Measurements from ENCODE around the gene ULBP3.
"Not testable (repeated sequence)": the region's sequence is repeated elsewhere in the genome, so short reads cannot be mapped to it uniquely, and the experiment has no call there.

ULBP3 gene

DNA sequence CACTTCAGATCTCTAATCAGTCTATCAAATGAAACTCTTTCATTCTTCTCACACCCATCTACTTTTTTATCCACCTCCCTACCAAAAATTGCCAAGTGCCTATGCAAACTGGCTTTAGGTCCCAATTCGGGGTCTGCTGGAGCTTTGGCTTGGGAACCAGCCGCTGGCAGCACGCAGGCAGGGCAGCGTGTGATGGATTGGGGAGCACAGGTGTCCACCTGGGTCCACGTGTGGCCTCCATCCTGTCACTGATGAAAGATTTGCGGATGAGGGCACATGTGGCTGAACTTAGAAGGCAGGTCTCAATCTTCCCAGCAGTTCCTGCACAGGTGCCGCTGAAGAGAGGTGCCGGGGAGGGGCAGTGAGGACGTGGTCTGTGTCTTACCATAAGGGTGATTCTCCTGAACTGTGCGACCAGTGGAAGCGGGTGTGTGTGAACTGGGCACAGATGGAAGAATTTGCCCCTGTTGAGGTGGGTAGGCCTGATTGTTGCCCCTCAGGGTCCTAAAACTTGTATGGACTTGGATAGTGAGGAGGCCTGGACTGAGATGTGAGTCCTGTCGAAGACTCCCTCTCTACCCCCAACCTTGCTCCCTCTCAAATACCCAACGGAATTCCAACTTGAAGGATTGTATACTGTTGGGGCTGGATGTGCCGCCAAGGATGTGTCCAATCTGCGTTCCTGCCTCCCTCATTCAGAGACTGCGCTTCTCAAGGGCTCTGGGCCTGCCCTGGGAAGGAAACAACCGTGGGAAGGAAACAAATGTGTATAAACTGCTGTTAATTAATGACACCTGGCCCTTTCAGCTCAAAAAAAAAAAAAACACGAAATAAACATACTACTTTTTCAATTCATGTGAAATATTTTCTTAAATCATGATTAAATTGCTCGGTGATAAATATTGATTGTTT, 25.2 kb downstream of the ULBP3 start:
- DNase-seq (ENCODE audit: low read depth in 2 of 2) = no peak

DNA sequence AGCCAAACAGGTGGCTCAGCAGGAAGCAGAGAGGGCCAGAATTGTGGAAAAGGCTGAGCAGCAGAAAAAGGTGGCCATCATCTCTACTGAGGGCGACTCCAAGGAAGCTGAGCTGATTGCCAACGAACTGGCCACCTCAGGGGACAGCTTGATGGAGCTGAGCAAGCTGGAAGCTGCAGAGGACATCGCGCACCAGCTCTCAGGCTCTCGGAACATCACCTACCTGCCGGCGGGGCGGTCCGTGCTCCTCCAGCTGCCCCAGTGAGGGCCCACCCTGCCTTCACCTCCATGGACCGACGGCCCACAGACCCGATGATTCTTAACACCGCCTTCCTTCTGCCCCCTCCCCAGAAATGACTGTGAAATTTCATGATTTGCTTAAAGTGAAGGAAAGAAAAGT, 25.8 kb downstream of the ULBP3 start:
- no peak for DNase-seq (ENCODE audit: low read depth in 2 of 2)

- no peak for DNase-seq (ENCODE audit: low read depth in 2 of 2)
Observed at GRCh38 chr6:150038202-150039062, 30.5 kb downstream of the ULBP3 start.

DNA sequence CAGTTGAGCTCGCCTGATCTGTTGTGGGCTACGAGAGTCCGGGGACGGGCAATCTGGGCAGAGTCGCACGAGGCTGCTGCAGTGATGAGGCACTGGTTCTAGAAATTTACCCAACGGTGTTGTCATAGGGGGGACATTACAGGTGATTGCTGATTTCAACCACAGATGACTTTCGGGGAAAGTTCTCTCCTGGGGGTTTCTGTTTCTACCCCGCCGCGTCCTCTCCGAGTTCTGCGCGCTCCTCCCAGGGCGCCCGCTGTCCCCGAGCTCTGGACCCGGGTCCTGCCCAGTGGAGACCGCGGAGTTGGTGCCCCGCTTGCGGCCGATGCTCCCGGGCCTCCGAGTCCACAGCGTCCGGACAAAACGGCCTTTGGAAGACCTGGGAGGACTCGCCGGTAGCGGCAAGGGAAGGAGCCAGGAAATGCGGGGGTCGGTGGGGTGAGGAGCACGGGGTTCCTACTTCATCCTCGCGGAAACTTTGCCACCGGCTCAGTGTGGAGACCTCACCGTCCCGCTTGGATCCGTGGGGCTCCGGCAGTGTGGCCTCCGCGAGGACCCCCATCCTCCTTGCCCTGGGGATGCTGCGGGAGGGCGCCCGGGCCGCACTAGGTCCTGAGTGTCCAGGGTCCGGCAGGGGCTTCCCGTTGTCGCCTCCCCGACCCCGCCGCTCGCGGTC, 31.3 kb downstream of the ULBP3 start:
- DNase-seq (ENCODE audit: low read depth in 2 of 2) = no peak

DNA sequence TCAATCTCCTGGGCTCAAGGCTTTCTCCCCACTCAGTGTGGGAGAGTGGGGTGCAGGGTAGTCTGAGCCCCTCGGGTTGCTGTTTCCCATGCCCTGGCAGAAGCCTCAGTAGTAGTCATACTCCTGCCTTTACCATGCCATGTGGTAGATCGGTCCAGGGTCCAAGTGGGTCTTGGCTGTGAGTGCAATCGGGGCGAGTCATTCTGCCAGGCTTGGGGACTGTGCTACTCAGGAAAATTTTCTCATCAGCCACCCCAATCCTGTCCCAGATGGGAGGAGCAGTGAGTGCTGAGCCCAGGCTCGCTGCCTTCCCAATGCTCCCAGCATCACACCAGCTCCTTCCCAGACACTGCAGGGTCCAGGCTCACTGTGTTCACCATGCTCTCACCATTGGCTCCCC, 32.8 kb downstream of the ULBP3 start:
- DNase-seq (ENCODE audit: low read depth in 2 of 2) = no peak

DNA sequence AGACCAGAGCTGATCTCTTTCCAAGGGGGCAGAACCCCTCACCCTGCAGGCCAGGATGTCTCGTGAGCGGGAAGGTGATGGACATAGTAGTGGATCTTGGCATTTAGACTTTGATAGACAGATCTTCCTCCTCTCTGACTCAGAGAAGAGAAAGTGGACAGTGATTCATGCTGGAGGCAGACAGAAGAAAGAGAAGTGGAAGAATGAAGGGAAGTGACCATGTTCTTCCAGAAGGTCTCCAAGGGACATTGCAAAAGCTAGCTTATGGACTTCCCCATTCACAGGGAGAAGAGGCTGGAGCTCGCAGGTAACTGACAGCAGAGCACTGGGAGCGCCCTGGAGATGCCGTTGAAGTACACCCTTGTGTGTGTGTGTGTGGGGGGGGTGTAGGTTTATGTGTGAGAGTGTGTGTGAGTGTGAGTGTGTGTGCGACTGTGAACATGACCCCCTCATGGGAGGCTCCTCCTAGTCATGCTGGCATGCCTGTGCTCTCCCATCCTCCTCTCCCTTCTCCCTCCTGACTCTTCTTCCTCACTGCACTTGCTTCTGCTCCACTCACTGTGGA, 35.6 kb downstream of the ULBP3 start:
- no peak for DNase-seq (ENCODE audit: low read depth in 2 of 2)

- DNase-seq (ENCODE audit: low read depth in 2 of 2) = no peak
Observed at GRCh38 chr6:150032598-150032997, 36.3 kb downstream of the ULBP3 start.

GRCh38 chr6:150030611-150031010, 38.3 kb downstream of the ULBP3 start:
- DNase-seq (ENCODE audit: low read depth in 2 of 2) = no peak

DNA sequence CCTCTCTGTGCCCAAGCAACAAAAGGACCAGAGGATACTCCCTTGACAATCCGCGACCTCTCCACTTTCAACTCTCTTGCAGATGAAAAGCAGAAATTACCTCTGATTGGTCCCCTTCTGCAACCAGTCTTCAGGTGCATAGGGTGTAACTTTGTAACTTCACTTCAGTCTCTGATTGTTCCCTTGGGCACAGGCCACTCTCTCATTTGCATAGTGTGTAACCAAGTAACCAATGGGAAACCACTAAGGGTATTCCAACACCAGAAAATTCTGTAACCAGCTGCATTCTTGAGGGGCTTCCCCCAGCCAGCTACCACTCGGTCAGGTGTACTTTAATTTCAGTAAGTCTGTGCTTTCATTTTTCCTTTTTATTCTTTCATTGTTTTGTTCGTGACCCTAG, 39.2 kb downstream of the ULBP3 start:
- DNase-seq (ENCODE audit: low read depth in 2 of 2) = no peak

GRCh38 chr6:150029276-150029675, 39.6 kb downstream of the ULBP3 start:
- no peak for DNase-seq (ENCODE audit: low read depth in 2 of 2)

DNA sequence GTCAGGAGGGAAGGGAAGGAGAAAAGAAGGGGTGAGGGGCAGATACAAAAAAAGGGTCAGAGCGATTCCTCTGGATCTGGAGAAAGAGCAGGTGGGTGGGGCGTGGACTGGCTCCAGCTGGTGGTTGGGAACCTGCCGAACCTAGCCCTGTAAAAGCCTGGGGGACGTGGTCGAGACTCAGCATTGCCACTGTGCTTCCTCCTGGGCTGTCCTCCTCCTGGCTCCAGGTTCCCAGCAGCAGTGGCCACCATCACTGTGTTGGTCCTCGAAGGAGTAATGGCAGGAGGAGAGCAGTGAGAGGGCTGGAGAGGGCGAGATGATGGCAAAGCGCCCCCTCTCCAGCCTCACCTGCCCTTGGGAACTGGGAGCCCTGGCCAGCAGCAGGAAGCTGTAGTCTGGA, 40.1 kb downstream of the ULBP3 start:
- DNase-seq (ENCODE audit: low read depth in 2 of 2) = no peak

DNA sequence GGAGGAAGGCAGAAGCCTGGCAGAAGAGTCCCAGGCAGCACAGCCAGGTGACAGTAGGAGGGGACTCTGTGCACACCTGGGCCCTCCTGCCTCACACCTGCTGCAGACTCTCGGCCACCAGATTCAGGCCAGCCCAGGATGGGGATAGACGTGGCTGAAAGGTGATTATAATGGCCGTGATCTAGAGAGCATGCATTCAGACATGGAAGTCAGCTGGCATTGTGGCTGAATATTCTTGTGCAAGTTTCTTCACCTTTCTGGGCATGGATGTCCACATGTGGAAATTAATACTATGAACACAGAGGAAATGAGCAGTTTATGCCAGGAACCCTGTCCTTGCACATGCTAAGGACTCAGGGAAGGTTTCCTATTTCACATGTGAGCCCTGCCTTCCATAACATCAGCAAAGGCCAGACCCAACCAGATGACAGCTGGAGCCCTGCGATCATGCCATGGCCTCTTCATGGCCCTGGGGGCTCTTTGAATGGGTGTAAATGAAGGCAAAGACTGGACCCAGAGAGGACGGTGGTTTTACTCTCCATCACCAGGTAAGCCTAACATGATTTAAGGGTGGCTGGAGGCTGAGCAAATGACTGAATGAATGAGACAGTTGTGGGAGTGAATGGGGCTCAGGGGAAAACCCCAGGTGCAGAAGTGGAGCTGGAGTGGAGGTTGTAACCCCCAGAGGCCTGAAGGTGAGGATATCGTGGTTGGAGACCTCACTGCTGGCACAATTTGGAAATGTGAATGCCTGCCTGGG, 40.9 kb downstream of the ULBP3 start:
- no peak for DNase-seq (ENCODE audit: low read depth in 2 of 2)

DNA sequence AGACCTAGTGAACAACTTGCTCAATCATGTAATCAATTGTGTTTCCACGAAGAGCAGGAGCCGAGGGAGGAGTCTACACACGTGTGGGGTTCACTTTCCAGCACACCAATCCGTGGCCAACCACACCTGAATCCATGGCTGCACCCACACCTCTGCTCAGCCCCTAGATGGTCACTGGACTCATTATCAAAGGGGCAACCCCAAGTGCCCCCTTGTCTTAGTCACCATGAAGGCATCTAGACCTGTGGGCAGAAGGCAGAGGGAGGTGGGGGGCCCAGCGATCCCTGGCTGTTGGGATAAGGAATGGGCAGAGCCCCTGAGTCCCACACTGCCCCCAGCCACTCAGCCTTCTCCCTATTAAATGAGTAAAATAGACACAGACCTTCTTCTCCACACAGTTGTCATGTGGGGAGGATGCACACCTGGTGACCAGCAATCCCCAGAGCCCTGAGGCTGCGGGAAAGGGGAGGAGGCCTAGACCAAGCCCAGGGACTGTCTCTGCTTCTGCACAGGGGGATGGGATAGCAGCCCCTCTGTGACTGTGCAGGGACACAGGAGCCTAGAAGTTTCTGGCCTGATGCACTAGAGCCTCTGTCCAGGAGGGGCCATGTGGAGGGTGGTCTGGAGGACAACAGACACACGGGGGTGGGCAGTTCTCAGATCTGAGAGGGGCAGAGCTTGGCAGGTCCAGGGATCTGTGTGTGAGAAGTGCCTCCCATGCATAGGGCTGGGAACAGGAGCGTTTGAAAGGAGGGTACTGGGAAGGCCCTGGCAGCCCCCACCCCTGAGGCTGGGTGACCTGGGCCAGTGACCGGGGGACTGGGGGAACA, 41.7 kb downstream of the ULBP3 start:
- no peak for DNase-seq (ENCODE audit: low read depth in 2 of 2)

- DNase-seq (ENCODE audit: low read depth in 2 of 2) = no peak
Observed at GRCh38 chr6:150025201-150025917, 43.6 kb downstream of the ULBP3 start, which contains the start of gene RAET1L. RAET1L (minus strand) TSS chr6:150025532; CDS start chr6:150025471, 61 bp downstream.

GRCh38 chr6:150024646-150025155, 44.2 kb downstream of the ULBP3 start:
- DNase-seq (ENCODE audit: low read depth in 2 of 2) = no peak

DNA sequence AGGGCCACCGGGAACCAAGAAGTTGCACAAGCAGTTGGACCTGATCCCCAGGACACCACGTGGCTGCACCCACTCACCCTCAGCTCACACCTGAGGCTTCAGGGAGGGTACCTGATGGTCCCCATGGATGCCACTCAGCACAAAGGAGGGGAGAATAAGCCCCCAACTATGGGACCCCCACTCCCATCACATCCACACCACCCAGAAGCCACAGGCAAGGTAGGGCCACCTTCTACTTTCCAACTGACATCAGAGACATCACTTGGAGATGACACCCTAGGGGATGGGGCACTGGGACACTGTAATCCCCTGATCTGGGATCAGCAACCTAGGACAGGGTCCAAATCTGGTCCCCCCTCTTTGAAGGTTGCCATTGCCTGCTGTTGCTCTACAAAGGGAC, 44.9 kb downstream of the ULBP3 start:
- not testable (repeated sequence) for DNase-seq (ENCODE audit: low read depth in 2 of 2)

DNA sequence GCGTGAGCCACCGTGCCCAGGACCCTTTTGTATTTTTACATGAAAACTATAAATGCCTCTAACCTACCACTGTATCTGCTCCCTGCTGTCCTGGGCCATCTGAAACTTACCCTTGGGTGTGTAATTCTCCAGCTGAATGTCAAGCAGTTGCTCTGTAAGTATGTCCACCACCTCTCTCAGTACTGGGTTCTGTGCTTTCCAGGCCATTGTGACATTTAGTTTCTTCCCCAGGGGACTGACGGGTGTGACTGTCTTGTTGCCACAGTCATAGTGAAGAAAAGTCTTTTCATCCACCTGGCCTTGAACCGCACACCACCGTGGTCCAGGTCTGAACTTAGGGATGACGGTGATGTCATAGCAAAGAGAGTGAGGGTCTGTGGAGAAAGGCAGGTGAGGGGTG, 47.1 kb downstream of the ULBP3 start:
- DNase-seq (ENCODE audit: low read depth in 2 of 2) = not testable (repeated sequence)

DNA sequence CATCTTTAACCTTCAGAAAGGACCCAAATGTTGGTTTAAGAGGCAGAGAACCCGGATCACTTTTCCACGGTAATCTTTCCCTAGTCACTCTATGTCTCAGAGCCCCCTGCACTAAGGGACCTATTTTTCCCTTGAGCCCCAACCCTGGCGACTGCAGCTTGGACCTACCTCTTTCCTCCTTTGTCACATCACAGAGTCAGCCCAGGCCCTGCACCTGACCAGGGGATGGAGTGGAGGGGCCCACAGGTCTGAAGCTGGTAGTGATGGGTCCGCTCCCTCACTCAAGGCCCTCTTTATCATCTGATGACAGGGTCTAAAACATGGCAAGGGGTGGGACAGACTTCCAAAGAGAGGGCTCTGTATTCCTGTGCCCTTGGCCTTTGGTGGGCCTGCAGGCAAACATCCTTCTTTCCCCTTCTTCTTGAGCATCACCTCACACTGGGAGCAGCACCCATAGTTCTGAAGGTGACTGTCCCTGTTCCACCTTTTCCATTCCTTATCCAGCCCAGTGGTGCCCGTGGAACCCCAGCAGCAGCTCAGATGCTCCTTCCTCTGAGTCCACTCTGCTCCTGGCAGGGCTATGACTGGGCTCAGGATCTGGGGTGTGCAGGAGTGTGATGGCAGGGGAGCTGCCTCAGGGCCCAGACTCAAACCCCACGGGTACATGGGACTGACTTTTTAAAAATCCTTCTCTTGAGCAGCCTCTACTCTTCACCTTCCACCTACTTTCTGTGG, 49.9 kb downstream of the ULBP3 start:
- no peak for DNase-seq (ENCODE audit: low read depth in 2 of 2)

- not testable (repeated sequence) for DNase-seq (ENCODE audit: low read depth in 2 of 2)
Observed at GRCh38 chr6:150017186-150017521, 51.8 kb downstream of the ULBP3 start.
